SHP77 treated with DMSO at 0.1 percent for 48 hours (cell line): ENCODE measurements around the gene TMEM51.

ENCODE experiments used
- DNase-seq: peaks from one replicate; lab custom pipeline; 2025; lab: John Stamatoyannopoulos, UW

TMEM51 gene

DNA sequence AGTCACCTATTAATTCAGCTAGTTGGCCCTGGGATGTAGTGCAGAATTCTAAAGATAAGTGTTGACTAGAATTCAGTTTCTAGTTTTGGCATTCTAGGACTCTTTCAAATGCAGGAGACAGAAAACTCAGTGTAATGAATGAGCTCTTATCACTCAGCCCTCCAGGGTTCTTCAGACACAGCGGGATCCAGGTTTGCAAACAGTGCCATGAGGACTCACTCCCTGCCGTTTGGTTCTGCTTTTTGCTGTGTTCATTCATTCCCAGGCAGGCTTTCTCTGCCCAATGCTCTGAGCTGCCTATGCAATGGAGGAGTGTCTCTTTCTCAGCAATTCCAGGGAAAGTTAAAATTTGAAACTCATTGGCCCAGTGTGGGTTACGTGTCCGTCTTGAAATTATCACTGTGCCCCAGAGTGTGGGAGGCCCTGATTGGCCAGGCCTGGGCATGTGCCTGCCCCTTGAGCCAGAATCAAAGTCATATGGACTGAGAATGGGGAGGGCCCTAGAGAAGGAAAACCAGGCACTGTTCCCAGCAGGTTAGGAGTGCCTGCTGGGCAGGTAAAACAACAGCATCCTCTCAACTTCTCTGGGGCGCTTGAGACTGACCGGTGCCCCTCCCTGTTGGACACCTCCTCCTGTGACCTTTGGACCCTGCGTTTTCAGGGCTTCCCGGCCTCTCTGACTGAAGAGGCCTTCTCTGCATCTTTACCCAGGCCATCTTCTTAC is 43.4 kb downstream of the TMEM51 start:
- no peak for DNase-seq

DNA sequence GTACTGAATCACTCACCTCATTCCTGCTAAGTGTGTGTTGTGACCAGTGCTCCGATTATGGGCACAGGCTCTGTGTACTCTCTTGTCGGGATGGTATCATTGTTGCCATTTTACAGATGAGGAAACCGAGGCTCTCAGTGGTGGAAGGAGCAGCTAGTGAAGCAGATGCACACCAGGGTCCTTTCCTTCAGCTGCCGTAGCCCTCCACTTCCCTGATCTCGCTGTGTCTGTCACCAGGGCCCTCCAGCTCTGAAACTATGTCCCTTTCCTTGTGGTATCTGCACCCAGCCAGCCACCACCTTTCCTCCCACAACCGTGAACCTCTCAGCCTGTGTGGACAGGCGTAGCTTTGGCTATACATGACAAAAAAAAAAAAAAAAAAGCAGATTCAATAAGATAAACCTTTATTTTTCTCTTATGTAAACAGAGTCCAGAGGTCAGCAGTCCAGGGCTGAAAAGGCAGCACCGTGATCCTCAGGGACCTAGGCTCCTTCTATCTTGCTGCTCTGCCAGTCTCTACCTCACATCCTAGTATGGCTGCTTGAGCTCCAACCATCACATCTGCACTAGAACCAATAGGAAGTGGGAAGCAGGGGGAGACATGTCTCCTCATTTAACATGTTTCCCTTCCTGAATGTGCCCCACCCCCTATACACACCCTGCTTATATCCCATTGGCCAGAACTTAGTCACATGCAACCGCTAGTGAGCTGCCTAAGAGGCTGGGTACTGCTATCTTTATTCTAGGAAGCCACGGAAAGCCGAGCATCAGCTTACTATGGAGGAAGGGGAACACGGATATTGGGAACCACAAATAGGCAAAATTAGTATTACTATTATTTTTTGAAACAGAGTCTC is 44.3 kb downstream of the TMEM51 start:
- no peak for DNase-seq

DNA sequence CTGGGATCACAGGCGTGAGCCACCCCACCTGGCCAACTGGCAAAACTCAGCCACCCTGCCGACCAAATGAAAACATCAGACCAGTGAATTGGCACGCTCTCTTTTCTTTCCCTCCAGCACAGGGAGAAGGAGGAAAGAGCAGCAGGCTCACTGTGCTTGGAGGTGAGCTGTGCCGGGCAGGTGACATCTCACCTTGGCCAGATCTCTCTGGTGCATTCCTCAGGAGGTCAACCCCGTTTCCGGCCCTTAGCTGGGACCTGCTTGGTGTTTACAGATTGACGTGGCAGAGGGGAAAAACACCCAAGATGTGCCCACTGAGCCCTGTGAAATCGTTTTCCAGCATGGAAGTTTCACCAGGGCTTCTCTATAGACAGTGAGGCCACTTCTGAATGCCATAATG is 45.1 kb downstream of the TMEM51 start:
- DNase-seq, result no peak

DNA sequence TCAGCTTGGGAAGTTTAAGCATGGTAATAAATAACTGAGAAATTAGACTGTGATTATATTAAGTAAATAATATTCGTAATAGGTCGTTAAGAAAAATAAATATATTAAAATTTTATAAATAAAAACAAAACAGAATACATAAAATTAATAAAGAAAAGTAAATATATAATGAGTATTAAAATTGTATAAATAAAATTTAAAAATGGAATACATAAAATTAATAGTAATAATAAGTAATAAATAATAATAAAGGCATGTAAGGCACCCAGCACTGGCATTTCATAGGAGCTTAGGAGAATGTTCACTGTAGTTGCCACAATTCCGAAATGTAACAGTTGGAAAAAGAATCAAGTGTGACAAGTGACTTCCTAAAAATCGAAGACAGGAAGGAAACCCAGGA is 47.7 kb downstream of the TMEM51 start:
- no peak for DNase-seq

DNA sequence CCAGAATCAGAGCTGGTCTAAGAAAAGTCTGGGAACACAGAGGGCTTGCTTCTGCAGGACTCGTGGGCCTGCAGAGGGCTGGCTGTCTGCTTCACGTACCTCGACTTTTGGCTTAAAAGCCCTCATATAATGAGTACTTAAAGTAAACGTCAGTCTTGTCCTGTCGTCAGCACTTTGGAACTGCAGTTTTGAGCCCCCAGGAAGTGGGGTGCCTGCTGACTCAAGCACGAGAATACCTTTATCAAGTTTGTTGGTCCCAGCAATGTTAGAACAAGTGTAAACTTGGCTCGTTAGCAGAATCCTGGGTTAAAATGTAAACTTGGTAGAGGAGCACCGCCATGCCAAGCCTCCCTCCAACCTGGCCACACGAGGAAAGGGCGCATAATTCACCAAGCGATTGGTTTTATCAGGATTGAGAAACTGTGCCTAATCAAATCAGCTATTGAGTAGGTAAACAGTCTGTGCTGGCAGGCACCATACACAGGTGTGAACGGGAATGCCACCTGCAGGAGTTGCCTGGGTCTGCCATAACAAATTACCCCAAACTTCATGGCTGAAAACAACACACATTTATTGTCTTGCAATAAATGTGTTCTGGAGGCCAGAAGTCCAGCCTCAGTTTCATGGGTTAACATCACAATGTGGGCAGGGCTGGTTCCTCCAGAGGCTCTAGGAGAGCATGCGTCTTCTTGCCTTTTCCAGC is 48.5 kb downstream of the TMEM51 start:
- no peak for DNase-seq

DNA sequence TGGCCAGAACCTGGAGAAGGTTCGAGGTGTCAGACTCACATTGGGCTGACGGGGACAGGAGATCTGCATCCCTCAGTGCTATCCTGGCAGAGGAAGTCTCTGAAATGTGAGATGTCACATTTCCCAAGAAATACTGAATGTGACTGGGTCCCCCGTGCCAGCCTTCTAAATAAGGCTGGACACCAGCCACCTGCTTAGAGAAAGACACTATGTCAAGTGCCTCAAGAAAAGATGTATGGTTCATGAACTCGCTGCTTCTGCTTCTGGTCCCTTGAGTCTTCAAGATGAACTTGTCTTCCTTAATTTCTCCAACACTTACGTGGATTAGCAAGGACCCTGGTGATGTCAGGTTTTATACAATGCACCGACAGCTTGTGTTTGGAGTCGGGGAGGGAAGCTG is 51.4 kb downstream of the TMEM51 start:
- no peak for DNase-seq

DNA sequence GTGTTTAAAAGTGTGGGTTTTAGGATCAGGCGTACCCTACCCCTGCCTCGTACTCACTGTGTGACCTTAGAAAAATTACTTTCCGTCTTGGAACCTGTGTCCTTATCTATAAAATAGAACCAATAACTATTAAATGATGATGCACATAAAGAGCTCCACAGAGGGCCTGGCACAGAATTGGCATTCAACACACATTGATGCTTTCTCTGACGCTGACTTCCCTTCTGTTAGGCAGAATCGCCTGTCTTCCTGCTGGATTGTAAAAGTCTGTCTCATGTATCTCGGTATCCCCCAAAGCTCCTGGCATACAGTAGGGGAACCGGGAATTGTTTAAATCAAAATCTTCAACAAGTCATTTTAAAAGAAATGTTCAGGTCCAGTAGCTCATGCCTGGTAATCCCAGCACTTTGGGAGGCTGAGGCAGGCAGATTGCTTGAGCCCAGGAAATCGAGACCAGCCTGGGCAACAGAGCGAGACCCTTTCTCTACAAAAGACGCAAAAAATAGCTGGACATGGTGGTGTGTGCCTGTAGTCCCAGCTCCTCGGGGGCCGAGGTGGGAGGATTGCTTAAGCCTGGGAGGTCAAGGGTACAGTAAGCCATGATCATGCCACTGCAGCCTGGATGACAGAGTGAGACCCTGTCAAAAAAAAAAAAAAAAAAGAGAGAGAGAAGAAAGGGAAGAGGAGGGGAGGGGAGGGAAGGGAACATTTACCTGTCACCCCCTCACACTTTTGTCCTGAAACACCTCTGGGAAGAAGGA is 52.2 kb downstream of the TMEM51 start:
- no peak for DNase-seq

DNA sequence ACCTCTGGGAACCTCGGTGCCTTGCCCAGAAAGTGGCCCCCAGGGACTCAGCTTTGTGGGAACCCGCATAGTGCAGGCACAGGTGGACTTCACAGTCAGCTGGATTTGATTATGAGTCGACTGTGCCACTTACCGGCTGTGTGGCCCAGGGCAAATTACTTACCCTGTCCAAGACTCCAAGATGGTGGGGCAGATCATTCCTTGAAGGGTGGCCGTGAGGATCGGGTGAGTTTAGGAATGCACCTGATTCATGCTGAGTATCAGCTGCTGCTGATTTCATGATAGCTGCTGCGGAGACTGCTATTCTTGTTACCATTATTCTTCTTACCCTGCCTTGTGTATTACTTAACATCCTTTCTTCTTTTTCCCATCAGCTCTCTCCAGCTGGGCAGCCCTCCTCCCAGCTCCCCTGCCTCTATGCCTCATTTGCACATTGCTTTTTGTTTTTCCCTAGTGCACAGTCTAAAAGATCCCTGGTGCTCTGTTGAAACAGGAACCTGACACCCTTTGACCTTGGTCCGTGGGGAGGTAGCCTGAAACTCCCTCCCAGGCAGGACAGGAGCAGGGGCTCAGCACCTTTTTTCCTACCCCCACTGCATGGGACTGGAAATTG is 53.0 kb downstream of the TMEM51 start:
- no peak for DNase-seq

DNA sequence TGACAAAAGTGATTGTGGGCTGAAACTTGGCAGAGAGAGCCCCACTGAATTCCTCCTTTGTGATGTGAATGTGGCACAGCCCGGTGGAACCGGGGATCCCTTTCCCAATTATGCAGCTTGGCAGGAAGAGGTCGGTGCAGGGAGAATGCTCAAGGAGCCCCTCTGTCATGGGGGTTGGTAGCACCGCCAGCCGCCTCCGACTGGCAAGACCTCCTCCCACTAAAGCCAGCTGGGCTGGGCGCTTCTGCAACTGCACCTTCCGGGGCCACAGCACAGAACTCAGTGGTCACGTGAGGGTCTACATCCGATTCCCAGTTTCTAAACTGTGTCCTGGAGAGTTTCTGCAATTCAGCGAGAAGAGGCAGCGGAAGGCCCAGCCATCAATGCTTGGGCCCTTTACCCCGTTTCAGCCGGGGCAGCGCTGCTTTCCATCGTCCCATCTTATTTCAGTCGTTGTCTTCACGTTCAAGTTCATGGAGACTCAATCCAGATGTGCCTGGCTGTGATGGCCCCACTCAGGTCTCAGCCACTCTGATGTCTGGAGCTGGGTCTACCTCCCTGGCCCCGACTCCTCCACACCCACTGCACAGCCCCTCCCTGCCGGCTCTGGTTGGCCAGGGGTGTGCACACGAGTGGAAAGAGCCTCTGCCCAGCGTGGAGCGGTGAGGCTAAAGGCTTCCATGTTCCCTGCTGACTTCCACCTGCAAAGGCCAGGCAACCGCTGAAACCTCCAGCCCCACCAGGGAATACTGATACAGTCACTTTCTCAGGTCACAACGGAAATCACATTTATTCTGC is 53.7 kb downstream of the TMEM51 start:
- no peak for DNase-seq

DNA sequence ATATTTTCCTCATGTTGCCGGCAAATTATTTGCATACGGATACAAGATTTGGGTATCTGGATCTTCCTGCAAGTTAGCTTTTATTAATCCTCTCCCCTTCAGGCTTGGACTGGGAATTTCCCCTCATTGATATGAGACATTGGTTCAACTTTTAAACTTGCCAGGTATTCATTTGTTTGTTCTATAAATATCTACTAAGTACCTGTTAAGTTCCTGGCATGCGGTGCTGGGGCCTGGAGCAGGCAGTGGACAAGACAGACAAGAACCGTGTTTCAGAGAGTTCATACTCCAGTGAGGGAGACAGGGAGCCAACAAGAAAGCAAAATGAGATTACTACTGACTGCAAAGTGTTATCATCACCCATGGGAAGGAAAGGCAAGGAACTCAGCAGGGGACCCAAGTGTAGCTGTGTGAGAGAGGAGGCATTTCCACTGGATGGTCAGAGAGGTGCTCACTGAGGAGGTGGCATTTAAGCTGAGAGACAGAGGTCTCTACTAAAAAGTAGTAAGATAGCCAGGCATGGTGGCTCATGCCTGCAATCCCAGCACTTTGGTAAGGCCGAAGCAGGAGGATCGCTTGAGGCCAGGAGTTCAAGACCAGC is 54.4 kb downstream of the TMEM51 start:
- DNase-seq, result no peak

DNA sequence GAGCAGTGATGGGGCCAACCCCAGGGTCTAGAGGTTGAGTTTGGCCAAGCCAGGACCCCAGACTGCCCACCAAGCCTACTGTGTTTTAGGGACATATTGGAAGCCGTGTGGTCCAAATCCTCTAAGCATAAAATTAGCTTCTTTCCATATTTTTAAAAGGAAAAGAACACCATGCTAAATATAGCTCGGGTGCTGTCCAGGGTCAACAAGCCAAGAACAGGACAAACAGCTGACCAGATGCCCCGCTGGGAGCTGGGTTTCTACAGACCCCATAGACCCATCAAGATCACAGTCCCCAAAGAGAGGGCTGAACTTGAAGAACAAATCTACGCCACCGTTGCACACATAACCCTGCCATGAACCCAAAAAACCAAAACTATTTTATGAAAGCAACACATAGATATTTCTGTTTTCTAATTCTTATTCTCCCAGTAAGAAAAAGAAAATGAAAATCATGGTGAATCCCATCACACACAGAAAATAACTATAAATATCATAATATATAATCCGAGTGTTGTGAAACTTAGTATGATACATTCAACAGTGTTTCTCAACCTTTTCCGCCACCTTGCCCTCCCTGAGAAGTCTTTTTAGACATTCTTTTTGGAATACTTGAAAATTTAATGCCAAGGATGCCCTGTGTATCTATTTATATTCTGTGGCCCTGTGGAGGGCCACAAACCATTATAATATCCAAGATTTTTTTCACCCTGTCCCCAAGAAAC is 57.3 kb downstream of the TMEM51 start:
- DNase-seq, result no peak

DNA sequence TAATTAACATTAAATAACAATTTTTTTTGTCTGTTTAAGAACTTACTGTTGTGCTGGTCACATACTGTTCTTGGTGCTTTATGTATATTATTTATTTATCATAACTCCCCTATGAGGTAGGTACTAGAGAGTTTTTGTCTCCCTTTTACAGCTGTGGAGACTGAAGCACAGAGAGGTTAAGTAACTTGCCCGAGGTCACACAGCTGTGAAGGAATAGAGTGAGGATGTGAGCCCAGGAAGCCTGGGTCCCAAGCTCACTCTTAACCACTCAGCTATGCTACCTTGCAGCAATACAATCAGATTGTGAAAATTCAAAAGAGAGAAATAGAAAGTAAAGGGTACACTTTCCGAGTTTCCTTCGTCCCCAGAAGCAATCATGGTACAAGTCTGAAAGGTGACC is 57.9 kb downstream of the TMEM51 start:
- no peak for DNase-seq

DNA sequence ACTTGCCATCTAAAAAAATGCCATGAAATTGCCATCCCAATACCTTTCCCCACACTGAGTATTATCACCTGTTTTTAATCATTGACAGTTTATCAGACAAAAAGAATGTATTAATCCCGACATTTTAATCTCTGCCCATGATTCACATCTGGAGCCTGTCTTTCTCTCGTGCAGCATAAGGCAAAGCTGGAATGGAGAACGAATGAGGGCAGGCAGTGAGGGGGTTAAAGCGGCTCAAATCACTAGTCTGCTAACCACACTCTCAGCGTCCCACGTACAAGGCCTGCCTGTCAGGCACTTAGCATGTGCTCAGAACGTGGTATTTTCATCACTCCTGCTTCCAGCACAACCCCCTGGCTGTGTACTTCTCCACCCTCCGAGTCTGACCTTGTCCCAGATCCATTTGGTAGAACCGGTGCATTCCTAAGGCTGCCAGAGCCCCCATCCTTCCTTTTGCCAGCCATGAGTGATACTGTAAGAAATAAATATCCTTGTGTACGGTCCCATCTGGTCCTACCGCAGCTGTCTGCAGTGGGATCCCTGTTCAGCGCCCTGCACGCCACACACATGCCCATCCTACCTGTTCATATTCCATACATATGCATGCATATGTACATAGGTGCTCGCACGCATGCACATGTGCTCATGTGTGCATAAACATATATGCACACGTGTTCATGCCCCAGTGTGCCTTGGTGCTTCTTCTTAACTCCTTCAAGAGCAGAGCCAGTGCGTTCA is 58.8 kb downstream of the TMEM51 start:
- DNase-seq, result no peak

DNA sequence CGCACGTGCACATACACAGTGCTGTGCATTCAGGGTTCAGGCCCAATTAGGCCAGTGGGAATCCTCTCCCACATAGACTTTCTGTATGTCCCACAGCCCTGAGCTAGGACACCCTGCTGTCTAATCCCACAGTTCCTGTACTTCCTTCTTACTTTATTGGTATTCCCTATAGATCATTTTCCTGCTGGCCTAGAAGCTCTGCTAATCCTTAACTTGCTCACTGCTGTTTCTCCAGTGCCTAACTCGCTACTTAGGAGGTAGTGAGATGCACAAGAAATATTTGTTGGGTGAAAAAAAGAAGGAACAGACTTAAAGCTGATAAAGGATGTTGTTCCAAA is 59.4 kb downstream of the TMEM51 start:
- DNase-seq, result no peak

DNA sequence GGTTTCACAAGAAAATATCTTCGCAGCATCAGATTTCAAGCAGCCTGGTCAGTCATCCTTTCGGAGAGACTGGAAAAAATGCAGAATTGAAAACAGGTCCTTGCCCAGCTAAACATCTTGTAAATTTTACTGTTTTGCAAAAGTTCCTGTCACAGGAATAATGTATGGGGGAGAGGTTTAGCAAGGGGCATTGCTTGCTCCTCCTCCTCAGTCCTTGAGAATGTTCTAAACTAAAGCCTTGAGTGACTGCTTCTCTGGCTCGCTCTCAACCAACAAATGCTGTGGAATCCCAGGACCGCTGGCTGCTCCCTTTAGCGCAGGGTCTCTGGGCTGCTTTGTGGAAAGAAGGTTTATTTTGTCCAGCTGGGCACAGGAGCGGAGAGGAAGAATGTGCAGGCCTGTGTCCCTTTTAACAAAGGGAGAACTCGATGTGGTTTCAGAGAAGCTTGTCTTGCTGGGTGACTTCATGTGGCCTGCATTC is 59.8 kb downstream of the TMEM51 start:
- no peak for DNase-seq

DNA sequence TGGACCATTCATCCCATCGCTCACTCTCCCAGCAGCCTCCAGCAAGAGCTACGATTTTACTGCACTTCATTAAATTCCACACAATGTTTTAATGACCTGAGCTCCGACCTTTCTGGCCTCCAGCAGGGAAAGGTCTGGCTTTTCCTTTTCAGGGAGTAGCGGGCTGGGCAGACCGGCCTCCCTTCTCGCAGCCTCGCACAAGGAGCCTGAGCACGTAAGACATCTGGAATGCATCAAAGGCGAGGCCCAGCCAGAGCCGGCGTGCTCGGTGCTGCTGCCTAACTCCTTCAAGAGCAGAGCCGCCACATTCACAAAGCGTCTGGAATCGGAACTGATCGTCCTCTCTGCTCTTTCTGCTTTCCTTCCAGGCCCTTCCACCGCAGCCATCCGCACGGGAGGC is 61.0 kb downstream of the TMEM51 start:
- no peak for DNase-seq

DNA sequence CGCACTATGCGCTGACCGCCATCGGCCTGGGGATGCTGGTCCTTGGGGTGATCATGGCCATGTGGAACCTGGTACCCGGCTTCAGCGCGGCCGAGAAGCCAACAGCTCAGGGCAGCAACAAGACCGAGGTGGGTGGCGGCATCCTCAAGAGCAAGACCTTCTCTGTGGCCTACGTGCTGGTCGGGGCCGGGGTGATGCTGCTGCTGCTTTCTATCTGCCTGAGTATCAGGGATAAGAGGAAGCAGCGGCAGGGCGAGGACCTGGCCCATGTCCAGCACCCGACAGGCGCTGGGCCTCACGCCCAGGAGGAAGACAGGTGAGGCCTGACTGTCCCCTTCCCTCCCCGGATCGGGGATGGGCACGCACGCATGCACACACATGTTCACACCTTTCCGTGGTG is 61.6 kb downstream of the TMEM51 start:
- DNase-seq, result no peak

DNA sequence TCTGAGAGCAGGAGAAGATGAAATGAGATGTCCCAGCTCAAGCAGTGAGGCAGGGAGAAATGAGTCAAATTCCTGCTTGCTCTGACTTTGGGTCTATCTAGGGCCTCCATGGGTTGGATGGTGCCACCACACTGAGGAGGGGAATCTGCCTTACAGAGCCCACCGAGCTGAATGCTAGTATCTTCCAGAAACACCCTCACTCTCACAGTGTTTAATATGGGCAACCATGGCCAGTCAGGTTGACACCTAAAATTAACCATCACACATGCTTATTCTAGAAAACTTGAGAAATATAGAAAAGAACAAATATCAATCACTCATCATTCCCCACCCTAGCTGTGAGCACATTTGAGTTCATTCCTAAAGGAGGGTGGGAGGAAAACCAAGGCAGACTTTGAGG is 64.1 kb downstream of the TMEM51 start:
- no peak for DNase-seq
